Activated CD8-positive, alpha-beta memory T cell treated with anti-CD3 and anti-CD28 coated beads for 48 hours (primary cell): Measurements from ENCODE around the gene DSCAML1.

Experiments used
- DNase-seq, 3 experiments: peaks; one replicate each; pipeline ENCODE4 v3.0.0-alpha.2; 2020; ENCODE audit warnings: low read depth in 2 of 3, low spot score in 2 of 3

DSCAML1 gene

GRCh38 chr11:117831661-117832415, 34.8 kb upstream of the DSCAML1 start:
- no peak for DNase-seq

- no peak for DNase-seq
Measured at GRCh38 chr11:117830674-117831351, 33.8 kb upstream of the DSCAML1 start.

- no peak for DNase-seq
Measured at GRCh38 chr11:117830072-117830471, 33.1 kb upstream of the DSCAML1 start.

GRCh38 chr11:117829369-117829725, 32.3 kb upstream of the DSCAML1 start:
- no peak for DNase-seq

- DNase-seq, result peak; percentile 56 to 85 (median 68)
Measured at GRCh38 chr11:117828611-117829368, 31.8 kb upstream of the DSCAML1 start.

- no peak for DNase-seq
Measured at GRCh38 chr11:117827521-117828511, 30.8 kb upstream of the DSCAML1 start.

- no peak for DNase-seq
Measured at GRCh38 chr11:117826832-117827231, 29.8 kb upstream of the DSCAML1 start.

GRCh38 chr11:117826190-117826570, 29.2 kb upstream of the DSCAML1 start:
- DNase-seq, result no peak

- DNase-seq, result no peak
Measured at GRCh38 chr11:117825538-117826189, 28.6 kb upstream of the DSCAML1 start.

- no peak for DNase-seq
Measured at GRCh38 chr11:117824571-117825537, 27.8 kb upstream of the DSCAML1 start, which contains the start of gene FXYD2. Gene FXYD2 (minus strand): TSS chr11:117824744. CDS start chr11:117824678, 66 bp downstream.

- no peak for DNase-seq
Measured at GRCh38 chr11:117823946-117824420, 27.0 kb upstream of the DSCAML1 start.

- DNase-seq, result no peak
Measured at GRCh38 chr11:117823294-117823945, 26.4 kb upstream of the DSCAML1 start.

GRCh38 chr11:117822074-117823033, 25.3 kb upstream of the DSCAML1 start:
- peak in 1 of 3 experiments; percentile 46 for DNase-seq

GRCh38 chr11:117821431-117821830, 24.4 kb upstream of the DSCAML1 start:
- no peak for DNase-seq

GRCh38 chr11:117820516-117820915, 23.5 kb upstream of the DSCAML1 start:
- DNase-seq, result no peak

- DNase-seq, result no peak
Measured at GRCh38 chr11:117820071-117820470, 23.1 kb upstream of the DSCAML1 start.
